H1 (cell line): Measurements from ENCODE around the gene WEE1. TPM values are rescaled to one million over a fixed set of nuclear protein-coding genes. Genes with fewer than 3 reads are reported as not detected.
A peak's percentile ranks its signal among the peaks of the same experiment; 100 is the strongest.

Experiments used
- ASH2L ChIP-seq: fragments of 200-600, 300-600 bp; sonication (generic); IDR thresholded peaks from one replicate; pipeline ENCODE4 v1.7.1; 2017; ENCODE audit warnings: low read length
- BACH1 ChIP-seq: IDR thresholded peaks from 2 replicates; pipeline ENCODE4 v1.6.1; 2012; ENCODE audit warnings: low read length, improper control_type of control experiment
- EGR1 ChIP-seq: IDR thresholded peaks from 2 replicates; pipeline ENCODE4 v1.6.1; 2011; ENCODE audit warnings: low read depth, low read length, borderline replicate concordance
- EP300 ChIP-seq, 2 experiments: IDR thresholded peaks; 1 replicate in 1 of 2; 2 replicates in 1 of 2; pipeline ENCODE4 v1.6.1; 2011 to 2012; ENCODE audit warnings: low read depth in 2 of 2, low read length in 2 of 2, mild to moderate bottlenecking in 2 of 2, borderline replicate concordance in 1 of 2, inconsistent platforms in 1 of 2, moderate library complexity in 1 of 2
- FOSL1 ChIP-seq: IDR thresholded peaks from 2 replicates; pipeline ENCODE4 v1.6.1; 2011; ENCODE audit warnings: mild to moderate bottlenecking, low read depth, low read length, moderate library complexity; ENCODE audit not compliant: insufficient read depth
- HDAC2 ChIP-seq, 2 experiments: fragments of 300-600 bp in 1 of 2; sonication (generic) in 1 of 2; IDR thresholded peaks; 2 replicates each; pipeline ENCODE4 v1.6.1; 2011 to 2012; ENCODE audit warnings: low read depth in 2 of 2, low read length in 2 of 2, mild to moderate bottlenecking in 2 of 2, moderate library complexity in 2 of 2, borderline replicate concordance in 1 of 2, inconsistent platforms in 1 of 2
- JUN ChIP-seq: IDR thresholded peaks from 2 replicates; pipeline ENCODE4 v1.6.1; 2011; ENCODE audit warnings: low read depth, mild to moderate bottlenecking, improper control_type of control experiment, low read length
- KDM4A ChIP-seq: IDR thresholded peaks from one replicate; pipeline ENCODE4 v1.7.1; 2012; ENCODE audit warnings: low read depth, mild to moderate bottlenecking, moderate library complexity, low read length, inconsistent platforms; ENCODE audit not compliant: severe bottlenecking
- POLR2AphosphoS5 ChIP-seq: IDR thresholded peaks from 2 replicates; pipeline ENCODE4 v1.6.1; 2011; ENCODE audit warnings: low read depth, low read length
- RAD21 ChIP-seq, 2 experiments: IDR thresholded peaks in 1 of 2; conservative IDR thresholded peaks in 1 of 2; 2 replicates each; pipeline ENCODE4 v1.6.1; 2011; ENCODE audit warnings: low read depth in 2 of 2, low read length in 2 of 2, improper control_type of control experiment in 1 of 2, inconsistent platforms in 1 of 2, mild to moderate bottlenecking in 1 of 2, moderate library complexity in 1 of 2
- RBBP5 ChIP-seq: IDR thresholded peaks from 2 replicates; pipeline ENCODE4 v1.7.1; 2012; ENCODE audit warnings: low read depth, mild to moderate bottlenecking, inconsistent platforms, low read length, moderate library complexity, borderline replicate concordance
- SIN3A ChIP-seq, 2 experiments: IDR thresholded peaks in 1 of 2; conservative IDR thresholded peaks in 1 of 2; 2 replicates each; pipeline ENCODE4 v1.6.1; 2011 to 2012; ENCODE audit warnings: low read length in 2 of 2, improper control_type of control experiment in 1 of 2, low read depth in 1 of 2, mild to moderate bottlenecking in 1 of 2
- SUZ12 ChIP-seq: fragments of 200-600 bp; sonication (generic); IDR thresholded peaks from 2 replicates; pipeline ENCODE4 v1.6.1; 2012; ENCODE audit warnings: mild to moderate bottlenecking, inconsistent platforms, low read length, moderate library complexity, mixed read lengths
- TBP ChIP-seq: IDR thresholded peaks from 2 replicates; pipeline ENCODE4 v1.6.1; 2011; ENCODE audit warnings: low read depth, low read length, improper control_type of control experiment
- TEAD4 ChIP-seq: IDR thresholded peaks from 2 replicates; pipeline ENCODE4 v1.6.1; 2012; ENCODE audit warnings: low read depth, low read length, inconsistent platforms, mixed read lengths
- polyA plus RNA-seq, 7 experiments: library from polyadenylated mRNA; depleted of rRNA in 3 of 7; stranded (reverse) in 5 of 7; unstranded in 2 of 7; fragments of >200 nt in 5 of 7; fragments of 200-250 nt in 2 of 7; gene quantifications; 1 replicate in 5 of 7; 2 replicates in 1 of 7; 4 replicates in 1 of 7; pipeline versions ENCODE4 v1.2.1 to v1.2.3, GENCODE V29; 2011 to 2013; ENCODE audit warnings: missing spikeins in 2 of 7, mixed read lengths in 2 of 7
- total RNA-seq: library from RNA; stranded (reverse); fragmentation: NEBNext Ultra II Directional; extraction: Animal tissue kit (Norgen Biotek cat#: 25700); gene quantifications from 2 replicates; pipeline ENCODE4 v1.2.1, GENCODE V29; 2021
- TF ChIP-seq, protein P1 (sequence below), 3 experiments: IDR thresholded peaks; 1 replicate in 2 of 3; 2 replicates in 1 of 3; pipeline versions ENCODE4 v1.5.1 to v1.6.1; 2011; ENCODE audit warnings: low read length in 3 of 3, mild to moderate bottlenecking in 3 of 3, inconsistent platforms in 2 of 3, low read depth in 1 of 3, moderate library complexity in 1 of 3; ENCODE audit not compliant: insufficient read depth in 1 of 3; ENCODE audit errors: control extremely low read depth in 1 of 3
- TF ChIP-seq, protein P2 (sequence below): IDR thresholded peaks from 2 replicates; pipeline ENCODE4 v1.6.1; 2012; ENCODE audit warnings: inconsistent platforms

The WEE1 gene
- total and polyA plus RNA-seq, 2 of the 8 experiments (the other 6 are each of a cell fraction or from before 2014, with no cell fraction given) = 40.8 to 120 TPM

DNA sequence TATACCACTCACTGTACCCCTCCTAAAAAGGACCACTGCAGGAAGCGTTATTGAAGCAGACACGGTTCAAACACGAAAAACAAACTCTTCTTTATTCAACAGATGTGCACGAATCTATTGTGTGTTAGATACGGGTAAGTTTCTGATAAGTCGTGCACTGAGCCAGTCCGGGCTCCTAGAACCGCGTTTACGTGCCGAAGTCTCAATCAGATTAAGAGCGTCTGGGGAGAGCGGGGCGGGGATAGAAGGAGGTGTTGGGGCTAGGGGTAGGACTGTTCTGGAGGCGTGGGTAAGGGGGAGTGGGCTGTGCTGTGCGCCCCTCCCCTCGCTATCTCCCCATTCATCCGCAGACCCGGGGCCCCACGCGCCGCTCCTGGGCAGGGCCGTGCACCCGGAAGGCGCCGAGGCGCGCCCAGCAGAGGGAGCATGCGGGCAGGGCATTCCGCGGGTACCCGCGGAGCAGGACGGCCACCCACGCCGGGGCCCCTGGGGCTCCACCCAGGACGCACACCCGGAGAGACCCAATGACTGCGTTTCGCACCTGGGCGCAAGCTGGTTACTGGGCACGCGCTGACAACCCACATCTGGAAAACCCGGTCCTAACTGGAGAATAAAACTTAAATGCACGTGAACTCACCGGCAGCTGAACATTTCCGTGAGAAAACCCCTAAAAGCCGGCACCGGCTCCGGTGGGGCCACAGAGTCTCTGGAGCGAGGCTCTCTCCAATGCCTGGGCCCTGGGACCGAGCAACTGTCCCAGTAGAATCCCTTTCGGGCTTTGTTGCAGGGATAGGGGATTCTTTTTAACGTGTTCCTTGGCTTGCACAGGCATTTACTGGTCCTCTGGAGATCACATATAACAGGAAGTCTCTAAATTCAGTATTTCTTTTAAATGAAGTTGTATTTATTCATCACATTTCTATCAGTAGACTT, 40.6 kb downstream of the WEE1 start (continued):
- TF ChIP-seq, protein P1, sequence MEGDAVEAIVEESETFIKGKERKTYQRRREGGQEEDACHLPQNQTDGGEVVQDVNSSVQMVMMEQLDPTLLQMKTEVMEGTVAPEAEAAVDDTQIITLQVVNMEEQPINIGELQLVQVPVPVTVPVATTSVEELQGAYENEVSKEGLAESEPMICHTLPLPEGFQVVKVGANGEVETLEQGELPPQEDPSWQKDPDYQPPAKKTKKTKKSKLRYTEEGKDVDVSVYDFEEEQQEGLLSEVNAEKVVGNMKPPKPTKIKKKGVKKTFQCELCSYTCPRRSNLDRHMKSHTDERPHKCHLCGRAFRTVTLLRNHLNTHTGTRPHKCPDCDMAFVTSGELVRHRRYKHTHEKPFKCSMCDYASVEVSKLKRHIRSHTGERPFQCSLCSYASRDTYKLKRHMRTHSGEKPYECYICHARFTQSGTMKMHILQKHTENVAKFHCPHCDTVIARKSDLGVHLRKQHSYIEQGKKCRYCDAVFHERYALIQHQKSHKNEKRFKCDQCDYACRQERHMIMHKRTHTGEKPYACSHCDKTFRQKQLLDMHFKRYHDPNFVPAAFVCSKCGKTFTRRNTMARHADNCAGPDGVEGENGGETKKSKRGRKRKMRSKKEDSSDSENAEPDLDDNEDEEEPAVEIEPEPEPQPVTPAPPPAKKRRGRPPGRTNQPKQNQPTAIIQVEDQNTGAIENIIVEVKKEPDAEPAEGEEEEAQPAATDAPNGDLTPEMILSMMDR (IDR thresholded peaks at IDR 0.05; ENCODE audit: control extremely low read depth in 1 of 3, insufficient read depth in 1 of 3, low read depth in 1 of 3, low read length in 3 of 3) = peak; percentile 75 to 80 (median 78)
- no peak; the same call in 1 of the 2 replicates for TF ChIP-seq RBBP5
- no peak for TF ChIP-seq FOSL1
- peak; percentile 36; the same call in 1 of the 2 replicates for TF ChIP-seq EGR1
- TF ChIP-seq, protein P2, sequence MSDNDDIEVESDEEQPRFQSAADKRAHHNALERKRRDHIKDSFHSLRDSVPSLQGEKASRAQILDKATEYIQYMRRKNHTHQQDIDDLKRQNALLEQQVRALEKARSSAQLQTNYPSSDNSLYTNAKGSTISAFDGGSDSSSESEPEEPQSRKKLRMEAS = peak; percentile 65
- TF ChIP-seq HDAC2 (IDR thresholded peaks at IDR 0.05; ENCODE audit: borderline replicate concordance in 1 of 2, low read depth in 2 of 2, low read length in 2 of 2) = peak; percentile 34 to 69; a peak in 3 of 4 replicates
- TF ChIP-seq SIN3A (conservative IDR thresholded peaks at IDR 0.05 in 1 of 2, IDR thresholded peaks at IDR 0.05 in 1 of 2; ENCODE audit: low read depth in 1 of 2, low read length in 2 of 2) = peak in 1 of 2 experiments; percentile 36; a peak in 1 of 4 replicates
- no peak for TF ChIP-seq KDM4A
- peak; percentile 83; the same call in 1 of the 2 replicates for TF ChIP-seq TEAD4
- TF ChIP-seq RAD21 (IDR thresholded peaks at IDR 0.05 in 1 of 2, conservative IDR thresholded peaks at IDR 0.05 in 1 of 2; ENCODE audit: low read depth in 2 of 2, low read length in 2 of 2) = peak; percentile 71 to 77
- peak; percentile 75 for TF ChIP-seq BACH1
- 0 out of 3 replicates have a peak, but pooled peaks of 1 of the 2 experiments have one; percentile 53 for TF ChIP-seq EP300 (IDR thresholded peaks at IDR 0.05; ENCODE audit: borderline replicate concordance in 1 of 2, low read depth in 2 of 2, low read length in 2 of 2)
- no peak for TF ChIP-seq JUN
- peak; percentile 72 for TF ChIP-seq ASH2L
- TF ChIP-seq POLR2AphosphoS5 = 0 out of 2 replicates have a peak, but pooled peaks have one; percentile 39
- TF ChIP-seq SUZ12 = peak; percentile 57; the same call in 1 of the 2 replicates
- peak; percentile 58; the same call in 1 of the 2 replicates for TF ChIP-seq TBP
